ENCODE data around the gene CNNM3.

CNNM3 gene

GRCh38 chr2:96874198-96874831 is 58.2 kb downstream of the CNNM3 start:
- no peak overlapping the region for H3K27ac ChIP-seq
- no peak for TF ChIP-seq CTCF (IDR thresholded peaks at IDR 0.05)
- TF ChIP-seq ZFX (IDR thresholded peaks at IDR 0.05; ENCODE audit: borderline replicate concordance) = no peak

GRCh38 chr2:96875498-96876268 is 59.6 kb downstream of the CNNM3 start:
- no peak overlapping the region for H3K27ac ChIP-seq
- TF ChIP-seq CTCF (IDR thresholded peaks at IDR 0.05) (no peak), ZFX (IDR thresholded peaks at IDR 0.05; ENCODE audit: borderline replicate concordance) (no peak)

GRCh38 chr2:96876269-96877041 is 60.4 kb downstream of the CNNM3 start:
- TF ChIP-seq ZFX (IDR thresholded peaks at IDR 0.05; ENCODE audit: borderline replicate concordance) (no peak), CTCF (IDR thresholded peaks at IDR 0.05) (no peak)
- H3K27ac ChIP-seq = no peak overlapping the region

GRCh38 chr2:96877042-96877451 is 61.0 kb downstream of the CNNM3 start:
- no peak for TF ChIP-seq ZFX (IDR thresholded peaks at IDR 0.05; ENCODE audit: borderline replicate concordance)
- TF ChIP-seq CTCF (IDR thresholded peaks at IDR 0.05) = no peak
- no peak overlapping the region for H3K27ac ChIP-seq

- H3K27ac ChIP-seq = no peak overlapping the region
- TF ChIP-seq CTCF (IDR thresholded peaks at IDR 0.05) (no peak), ZFX (IDR thresholded peaks at IDR 0.05; ENCODE audit: borderline replicate concordance) (no peak)
Observed at GRCh38 chr2:96877631-96878092, 61.6 kb downstream of the CNNM3 start.

- H3K27ac ChIP-seq = no peak overlapping the region
- TF ChIP-seq ZFX (IDR thresholded peaks at IDR 0.05; ENCODE audit: borderline replicate concordance) (no peak), CTCF (IDR thresholded peaks at IDR 0.05) (no peak)
Observed at GRCh38 chr2:96878171-96878570, 62.1 kb downstream of the CNNM3 start.
